GM18505 (cell line): ENCODE measurements around the gene FANCC.

Experiments used
- ATAC-seq: cut with Tn5 transposase; IDR thresholded peaks from one replicate; pipeline ENCODE4 v1.9.1; 2021; ENCODE audit not compliant: unreplicated experiment
- POLR2A ChIP-seq: IDR thresholded peaks from 4 replicates; pipeline ENCODE4 v1.6.1; 2011; ENCODE audit warnings: borderline replicate concordance; ENCODE audit not compliant: insufficient read depth, insufficient read length; ENCODE audit errors: extremely low read depth

Gene FANCC, protein sequence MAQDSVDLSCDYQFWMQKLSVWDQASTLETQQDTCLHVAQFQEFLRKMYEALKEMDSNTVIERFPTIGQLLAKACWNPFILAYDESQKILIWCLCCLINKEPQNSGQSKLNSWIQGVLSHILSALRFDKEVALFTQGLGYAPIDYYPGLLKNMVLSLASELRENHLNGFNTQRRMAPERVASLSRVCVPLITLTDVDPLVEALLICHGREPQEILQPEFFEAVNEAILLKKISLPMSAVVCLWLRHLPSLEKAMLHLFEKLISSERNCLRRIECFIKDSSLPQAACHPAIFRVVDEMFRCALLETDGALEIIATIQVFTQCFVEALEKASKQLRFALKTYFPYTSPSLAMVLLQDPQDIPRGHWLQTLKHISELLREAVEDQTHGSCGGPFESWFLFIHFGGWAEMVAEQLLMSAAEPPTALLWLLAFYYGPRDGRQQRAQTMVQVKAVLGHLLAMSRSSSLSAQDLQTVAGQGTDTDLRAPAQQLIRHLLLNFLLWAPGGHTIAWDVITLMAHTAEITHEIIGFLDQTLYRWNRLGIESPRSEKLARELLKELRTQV

DNA sequence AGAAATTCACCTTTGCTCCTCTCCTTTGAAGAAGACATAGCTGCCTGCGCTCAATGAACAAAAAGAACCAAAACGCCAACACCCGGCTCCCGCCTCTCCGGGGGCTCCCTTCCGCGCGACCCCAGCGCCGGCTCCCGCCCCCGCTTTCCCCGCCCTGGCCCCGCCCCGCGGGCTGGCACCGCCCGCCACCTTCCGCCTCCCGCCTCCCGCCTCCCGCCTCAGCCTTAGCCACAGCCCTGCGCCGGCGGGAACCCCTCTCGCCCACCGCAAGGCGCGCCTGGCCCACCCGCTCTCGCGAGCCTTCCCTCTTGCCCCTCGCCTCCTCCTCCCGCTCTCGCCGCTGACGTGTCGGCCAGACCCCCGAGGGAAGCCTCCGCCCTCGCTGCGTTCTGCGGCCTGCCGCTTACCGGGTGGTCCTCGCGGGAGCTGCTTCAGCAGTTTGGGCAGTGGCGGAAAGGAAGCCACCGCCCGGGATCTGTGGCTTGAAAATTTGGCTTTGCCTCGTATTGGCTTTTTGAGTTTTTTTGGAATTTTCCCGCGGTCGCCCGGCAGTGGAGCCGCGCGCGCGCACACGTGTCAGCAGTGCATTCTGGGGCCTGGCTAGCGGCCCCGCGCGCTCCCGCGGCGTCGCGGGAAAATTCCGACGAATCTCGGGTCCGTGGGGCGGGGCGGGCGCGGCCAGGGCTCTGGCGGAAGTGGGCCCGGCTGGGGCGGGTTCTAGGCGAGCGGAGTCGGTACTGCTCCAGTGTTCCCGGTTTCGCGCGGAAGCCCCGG is at the start of gene FANCC:
FANCC (minus strand) TSS at position 591 of the 774 bp plus-strand sequence. CDS start 68,418 bp downstream, outside the sequence.
- peak; percentile 74 for ATAC-seq
- TF ChIP-seq POLR2A: peak; percentile 81

GRCh38 chr9:95366731-95367325 is 49.3 kb upstream of the FANCC start:
- ATAC-seq: no peak
- TF ChIP-seq POLR2A: no peak

GRCh38 chr9:95365766-95366165 is 48.3 kb upstream of the FANCC start:
- ATAC-seq: no peak

GRCh38 chr9:95363051-95363841 is 45.7 kb upstream of the FANCC start:
- TF ChIP-seq POLR2A: no peak
- no peak for ATAC-seq

More at GRCh38 chr9:95365766-95366165, 48.3 kb upstream of the FANCC start:
- no peak for TF ChIP-seq POLR2A

- no peak for ATAC-seq
- TF ChIP-seq POLR2A: no peak
Observed at GRCh38 chr9:95360866-95361265, 43.4 kb upstream of the FANCC start.

- no peak for TF ChIP-seq POLR2A
Observed at GRCh38 chr9:95357316-95357715, 39.8 kb upstream of the FANCC start.

DNA sequence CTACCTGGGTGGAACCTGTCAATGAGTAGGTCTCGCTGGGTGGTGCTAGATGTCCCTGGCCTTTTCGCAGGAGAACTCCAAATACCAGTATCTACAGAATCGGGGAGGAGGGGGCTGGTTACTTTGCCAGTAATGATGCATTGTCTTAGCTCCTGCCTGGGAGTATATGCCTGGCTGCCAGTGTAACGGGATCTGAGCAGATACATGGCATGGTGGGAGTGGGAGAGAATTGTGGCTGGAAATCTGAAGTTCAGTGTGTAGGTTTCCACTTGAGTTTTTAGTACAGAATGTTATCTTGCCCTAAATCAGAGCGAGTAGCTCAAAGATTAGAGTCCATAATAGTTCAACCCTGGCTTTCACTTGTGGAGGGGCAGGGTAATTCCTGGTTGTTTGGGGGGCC is 38.0 kb upstream of the FANCC start:
- no peak for ATAC-seq
- no peak for TF ChIP-seq POLR2A

More at GRCh38 chr9:95357316-95357715, 39.8 kb upstream of the FANCC start:
- no peak for ATAC-seq

DNA sequence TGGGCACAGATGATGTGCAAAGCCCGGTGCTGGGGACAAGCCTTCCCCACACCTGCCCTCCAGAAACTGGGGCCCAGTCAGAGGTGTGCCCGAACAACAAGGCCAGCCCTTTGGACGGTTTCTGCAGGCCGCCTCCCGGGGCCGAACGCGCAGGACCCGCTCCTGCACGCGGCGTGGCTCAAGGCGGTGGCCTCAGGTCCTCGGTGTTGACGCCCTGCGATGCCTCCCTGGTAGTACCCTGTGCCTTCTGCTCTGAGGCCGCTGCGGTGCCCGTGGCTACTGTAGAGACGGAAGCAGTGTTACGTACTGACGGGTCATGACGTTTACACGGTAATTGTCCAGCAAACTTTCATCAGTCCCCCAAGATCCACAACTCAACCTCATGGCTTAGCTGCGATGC is 33.5 kb upstream of the FANCC start:
- no peak for ATAC-seq
- no peak for TF ChIP-seq POLR2A

DNA sequence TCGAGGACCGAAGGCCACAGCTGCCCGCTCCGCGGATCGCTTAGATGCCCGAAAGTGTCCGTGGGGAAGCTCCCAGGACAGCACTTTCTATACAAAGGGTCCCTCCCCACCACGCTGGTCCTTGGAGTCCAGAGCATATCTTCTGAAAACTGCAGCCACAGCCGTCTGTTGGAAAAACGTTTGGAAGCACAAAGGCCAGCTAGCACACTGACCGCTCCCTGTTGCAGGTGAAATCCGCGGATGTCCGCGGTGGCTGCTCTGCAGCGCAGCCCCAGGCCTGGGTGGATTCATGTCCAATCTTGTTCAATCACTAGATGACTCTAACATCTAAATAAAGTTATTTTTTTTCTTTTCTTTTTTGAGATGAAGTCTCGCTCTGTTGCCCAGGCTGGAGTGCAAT is 32.8 kb upstream of the FANCC start:
- no peak for ATAC-seq
- no peak for TF ChIP-seq POLR2A

GRCh38 chr9:95349091-95350038 is 31.9 kb upstream of the FANCC start:
- no peak for ATAC-seq
- TF ChIP-seq POLR2A: no peak

DNA sequence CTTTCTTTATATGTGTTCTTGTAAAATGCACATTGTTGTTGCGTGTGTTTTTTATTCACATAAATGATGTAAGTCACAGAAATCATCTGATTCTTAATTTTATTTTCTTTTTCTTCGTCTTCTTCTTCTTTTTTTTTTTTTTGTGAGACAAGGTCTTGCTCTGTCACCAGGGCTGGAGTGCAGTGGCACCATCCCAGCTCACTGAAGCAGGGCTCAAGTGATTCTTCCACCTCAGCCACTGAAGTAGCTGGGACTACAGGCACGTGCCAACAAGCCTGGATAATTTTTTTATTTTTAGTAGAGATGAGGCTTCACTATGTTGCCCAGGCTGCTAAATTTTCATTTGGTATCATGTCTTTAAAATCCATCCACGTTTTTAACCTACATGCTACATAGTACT is 28.5 kb upstream of the FANCC start:
- no peak for TF ChIP-seq POLR2A
- no peak for ATAC-seq
